ENCODE results near the gene VIL1. TPM values are rescaled to one million over a fixed set of nuclear protein-coding genes. Genes with fewer than 3 reads are reported as not detected.

Gene VIL1
- total RNA-seq, 1 donor from 2014 or later = not detected

GRCh38 chr2:218375212-218375611, 43.7 kb upstream of the VIL1 start:
- intact Hi-C loops (cut with DNase I) = no loop called here
- no peak for DNase-seq (ENCODE audit: low spot score in 2 of 2)
- Histone ChIP-seq H3K4me3 (no peak overlapping the region), H3K27me3 (no peaks in the 10 kb centered on the region), H3K9me3 (no peaks in the 10 kb centered on the region), H3K27ac (no peak overlapping the region), H3K36me3 (no peaks in the 10 kb centered on the region), H3K4me1 (no peaks in the 10 kb centered on the region)
- TF ChIP-seq CTCF (IDR thresholded peaks at IDR 0.05) = no peak

- Histone ChIP-seq H3K9me3 (no peaks in the 10 kb centered on the region), H3K4me1 (no peaks in the 10 kb centered on the region), H3K36me3 (no peaks in the 10 kb centered on the region), H3K27ac (no peak overlapping the region), H3K4me3 (no peak overlapping the region), H3K27me3 (no peaks in the 10 kb centered on the region)
- no peak for DNase-seq (ENCODE audit: low spot score in 2 of 2)
- no peak for TF ChIP-seq CTCF (IDR thresholded peaks at IDR 0.05)
- intact Hi-C loops (cut with DNase I) = no loop called here
Measured at GRCh38 chr2:218378053-218378452, 40.9 kb upstream of the VIL1 start.

GRCh38 chr2:218381916-218382366, 37.0 kb upstream of the VIL1 start, which contains the start of gene SLC11A1:
Gene SLC11A1 (plus strand): TSS chr2:218382273. CDS start chr2:218382369, 96 bp downstream.
- DNase-seq (ENCODE audit: low spot score in 2 of 2) = peak in 1 of 2 donors; percentile 82
- H3K4me1 ChIP-seq = no peaks in the 10 kb centered on the region
- H3K9me3 ChIP-seq = no peaks in the 10 kb centered on the region
- H3K27ac ChIP-seq = peak within 1 kb of the TSS in 1 of 2 donors; percentile 24
- H3K36me3 ChIP-seq = no peaks in the 10 kb centered on the region
- H3K27me3 ChIP-seq = no peaks in the 10 kb centered on the region
- H3K4me3 ChIP-seq = peak within 1 kb of the TSS in 1 of 2 donors; percentile 33
- intact Hi-C loops (cut with DNase I) = no loop called here
- TF ChIP-seq CTCF (IDR thresholded peaks at IDR 0.05) = no peak

- no peak for DNase-seq (ENCODE audit: low spot score in 2 of 2)
- H3K9me3 ChIP-seq = no peaks in the 10 kb centered on the region
- no peaks in the 10 kb centered on the region for H3K27me3 ChIP-seq
- intact Hi-C loops (cut with DNase I) = no loop called here
- H3K27ac ChIP-seq = peak overlapping the region in 1 of 2 donors; percentile 24
- H3K4me1 ChIP-seq = peaks cover 0 to 6% of the 10 kb centered on the region in 2 donors
- no peaks in the 10 kb centered on the region for H3K36me3 ChIP-seq
- peak overlapping the region in 1 of 2 donors; percentile 33 for H3K4me3 ChIP-seq
- TF ChIP-seq CTCF (IDR thresholded peaks at IDR 0.05) = no peak
Measured at GRCh38 chr2:218382785-218383184, 36.1 kb upstream of the VIL1 start.

- no peaks in the 10 kb centered on the region for H3K27me3 ChIP-seq
- H3K27ac ChIP-seq = no peak overlapping the region
- no peak for TF ChIP-seq CTCF (IDR thresholded peaks at IDR 0.05)
- H3K36me3 ChIP-seq = no peaks in the 10 kb centered on the region
- H3K9me3 ChIP-seq = no peaks in the 10 kb centered on the region
- DNase-seq (ENCODE audit: low spot score in 2 of 2) = no peak
- intact Hi-C loops (cut with DNase I) = no loop called here
- H3K4me1 ChIP-seq = peaks cover 0 to 7% of the 10 kb centered on the region in 2 donors
- peak overlapping the region in 1 of 2 donors; percentile 15 for H3K4me3 ChIP-seq
Measured at GRCh38 chr2:218383892-218384519, 34.9 kb upstream of the VIL1 start.
